Parathyroid adenoma (tissue), 2 donors: ENCODE data around the gene GTPBP3.

Source experiments
- H2AFZ ChIP-seq: fragments of 300-600 bp; sonication (generic); one replicate; pipeline ENCODE4 v1.7.0; 2017; ENCODE audit warnings: antibody characterized with exemption, mild to moderate bottlenecking
- H3K27ac ChIP-seq: fragments of 300-600 bp; sonication (generic); one replicate; pipeline ENCODE4 v1.7.0; 2017
- H3K27me3 ChIP-seq: fragments of 300-600 bp; sonication (generic); one replicate; pipeline ENCODE4 v1.7.0; 2017; ENCODE audit warnings: low read length; ENCODE audit not compliant: control insufficient read depth, insufficient read depth
- H3K36me3 ChIP-seq: fragments of 300-600 bp; sonication (generic); one replicate; pipeline ENCODE4 v1.7.0; 2017; ENCODE audit warnings: low read length; ENCODE audit not compliant: control insufficient read depth, insufficient read depth
- H3K4me1 ChIP-seq: fragments of 300-600 bp; sonication (generic); one replicate; pipeline ENCODE4 v1.7.0; 2017; ENCODE audit warnings: control low read depth
- H3K4me2 ChIP-seq: fragments of 300-600 bp; sonication (generic); one replicate; pipeline ENCODE4 v1.7.0; 2017; ENCODE audit warnings: low read length
- H3K4me3 ChIP-seq: fragments of 300-600 bp; sonication (generic); one replicate; pipeline ENCODE4 v1.7.0; 2017; ENCODE audit warnings: low read depth, low read length
- H3K79me2 ChIP-seq: fragments of 300-600 bp; sonication (generic); one replicate; pipeline ENCODE4 v1.7.0; 2017; ENCODE audit warnings: control low read depth
- H3K9ac ChIP-seq: fragments of 300-600 bp; sonication (generic); one replicate; pipeline ENCODE4 v1.7.0; 2017; ENCODE audit warnings: mild to moderate bottlenecking
- H3K9me3 ChIP-seq: fragments of 300-600 bp; sonication (generic); one replicate; pipeline ENCODE4 v1.7.0; 2017; ENCODE audit warnings: low read length; ENCODE audit not compliant: control insufficient read depth
- CTCF ChIP-seq: fragments of 300-600 bp; sonication (generic); IDR thresholded peaks from one replicate; pipeline ENCODE4 v1.7.0; 2017; ENCODE audit warnings: antibody characterized with exemption, mild to moderate bottlenecking
- donor health status: primary hyperparathyroidism.

The GTPBP3 gene

DNA sequence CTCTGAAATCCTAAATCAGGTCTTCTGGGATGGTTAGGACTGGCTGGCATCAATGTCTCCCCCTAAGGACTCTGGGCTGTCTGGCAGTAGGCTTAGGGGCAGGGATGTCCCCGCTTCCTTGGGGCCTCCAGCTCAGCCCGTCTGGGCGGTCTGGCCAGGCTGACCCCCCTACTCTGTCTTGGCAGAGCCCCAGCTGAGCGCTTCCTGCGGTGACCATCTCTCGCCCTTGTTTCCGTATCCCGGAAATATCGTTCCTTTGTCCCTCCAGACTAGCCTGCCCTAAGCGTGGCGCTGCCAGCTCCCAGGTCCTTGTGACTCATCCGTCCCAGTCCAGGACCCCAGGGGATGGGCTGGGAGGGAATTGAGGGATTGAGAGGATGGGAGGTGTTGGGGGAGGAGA is 11.3 kb downstream of the GTPBP3 start:
- peak overlapping the region; percentile 11 for H2AFZ ChIP-seq
- no peak overlapping the region for H3K4me3 ChIP-seq
- no peaks in the 10 kb centered on the region for H3K27me3 ChIP-seq
- H3K79me2 ChIP-seq, result no peaks in the 10 kb centered on the region
- no peak overlapping the region for H3K9ac ChIP-seq
- H3K9me3 ChIP-seq, result no peaks in the 10 kb centered on the region
- no peak for TF ChIP-seq CTCF
- peak overlapping the region; percentile 22 for H3K4me2 ChIP-seq
- no peaks in the 10 kb centered on the region for H3K4me1 ChIP-seq
- no peaks in the 10 kb centered on the region for H3K36me3 ChIP-seq
- peak overlapping the region; percentile 63 for H3K27ac ChIP-seq

GRCh38 chr19:17351815-17352435 is 14.6 kb downstream of the GTPBP3 start:
- Histone ChIP-seq H3K79me2 (no peaks in the 10 kb centered on the region), H3K9me3 (no peaks in the 10 kb centered on the region), H3K4me2 (no peak overlapping the region), H3K36me3 (no peaks in the 10 kb centered on the region), H2AFZ (no peak overlapping the region), H3K27ac (no peak overlapping the region), H3K9ac (no peak overlapping the region), H3K27me3 (no peaks in the 10 kb centered on the region), H3K4me3 (no peak overlapping the region), H3K4me1 (no peaks in the 10 kb centered on the region)
- no peak for TF ChIP-seq CTCF

GRCh38 chr19:17352608-17353280 is 15.4 kb downstream of the GTPBP3 start:
- no peak for TF ChIP-seq CTCF
- H3K4me3 ChIP-seq, result no peak overlapping the region
- H3K79me2 ChIP-seq, result no peaks in the 10 kb centered on the region
- H3K4me2 ChIP-seq, result no peak overlapping the region
- peak overlapping the region; percentile 32 for H3K27ac ChIP-seq
- no peak overlapping the region for H2AFZ ChIP-seq
- no peak overlapping the region for H3K9ac ChIP-seq
- H3K4me1 ChIP-seq, result no peaks in the 10 kb centered on the region
- no peaks in the 10 kb centered on the region for H3K9me3 ChIP-seq
- H3K36me3 ChIP-seq, result no peaks in the 10 kb centered on the region
- H3K27me3 ChIP-seq, result no peaks in the 10 kb centered on the region

DNA sequence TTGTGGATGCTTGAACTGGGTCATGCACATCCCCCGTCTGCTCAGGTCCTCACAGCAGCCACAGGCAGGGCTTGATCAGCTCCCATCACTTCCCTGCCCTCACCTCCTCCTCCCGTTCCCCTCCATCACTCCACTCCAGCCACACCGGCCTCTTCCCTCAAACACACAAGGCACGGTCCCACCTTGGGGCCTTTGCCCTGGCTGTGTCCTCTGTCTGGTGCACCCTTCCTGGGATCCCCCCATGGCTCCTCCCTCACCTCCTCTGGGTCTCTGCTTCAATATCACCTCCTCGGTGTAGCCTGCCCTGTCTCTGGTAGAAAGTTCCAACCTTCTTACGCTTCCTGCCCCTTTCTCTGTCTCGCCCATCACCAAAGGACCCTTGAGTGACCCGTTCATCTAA is 16.0 kb downstream of the GTPBP3 start:
- H3K4me1 ChIP-seq, result no peaks in the 10 kb centered on the region
- H3K27ac ChIP-seq, result no peak overlapping the region

More for the DNA sequence above, 16.0 kb downstream of the GTPBP3 start:
- Histone ChIP-seq H3K9me3 (no peaks in the 10 kb centered on the region), H2AFZ (no peak overlapping the region), H3K79me2 (no peaks in the 10 kb centered on the region), H3K9ac (no peak overlapping the region), H3K36me3 (no peaks in the 10 kb centered on the region), H3K27me3 (no peaks in the 10 kb centered on the region), H3K4me3 (no peak overlapping the region), H3K4me2 (no peak overlapping the region)
- TF ChIP-seq CTCF, result no peak
